ENCODE measurements around the gene ID3.
A peak's percentile ranks its signal among the peaks of the same experiment; 100 is the strongest.
"Not testable (repeated sequence)": the region's sequence is repeated elsewhere in the genome, so short reads cannot be mapped to it uniquely, and the experiment has no call there.

ID3 gene

DNA sequence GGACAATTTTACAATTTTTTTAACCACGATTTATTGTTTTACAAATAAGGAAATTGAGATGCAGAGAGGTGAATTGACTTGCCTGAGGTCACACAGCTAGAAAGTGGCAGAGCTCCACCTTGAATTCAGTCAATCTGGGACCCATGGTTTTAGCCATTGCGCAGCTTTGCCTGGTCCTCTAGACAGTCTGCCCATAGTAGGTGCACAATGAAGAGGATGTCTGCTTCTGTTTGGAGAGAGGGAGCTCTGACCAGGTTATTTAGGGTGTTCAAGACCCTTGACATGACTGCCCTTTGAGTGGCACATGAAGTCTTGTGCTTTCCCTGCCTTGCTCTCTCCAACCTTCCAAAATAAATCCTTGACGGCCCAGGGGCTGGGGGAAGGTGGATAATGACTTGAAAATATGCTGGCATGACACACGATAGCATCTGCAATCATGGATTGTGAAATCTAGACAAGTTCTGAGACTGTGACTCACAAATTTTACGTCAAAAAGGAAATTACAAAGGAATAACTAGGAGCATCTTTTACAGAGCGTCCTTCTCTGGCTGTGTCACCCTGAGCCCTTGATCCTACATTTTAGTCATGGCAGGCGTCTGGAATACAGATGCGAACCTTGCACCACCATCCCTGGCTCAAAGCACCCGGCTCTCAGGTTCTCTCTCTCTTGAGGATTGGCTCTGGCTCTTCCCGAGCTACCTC, 26.2 kb upstream of the ID3 start:
- H3K4me3 ChIP-seq (ENCODE audit: low read length): no peak overlapping the region
- no peaks in the 10 kb centered on the region for H3K27me3 ChIP-seq (ENCODE audit: control insufficient read depth, low read length)
- H3K9me2 ChIP-seq (replicated peaks; ENCODE audit: control insufficient read depth, low read length): no peaks in the 10 kb centered on the region
- H3K79me2 ChIP-seq (ENCODE audit: control insufficient read depth, low read length): no peaks in the 10 kb centered on the region
- no peaks in the 10 kb centered on the region for H3K36me3 ChIP-seq (ENCODE audit: control insufficient read depth, low read length)
- H3K9me3 ChIP-seq (ENCODE audit: control insufficient read depth, insufficient read depth, low read length): no peaks in the 10 kb centered on the region
- H4K20me1 ChIP-seq (ENCODE audit: control insufficient read depth, insufficient read depth, low read depth, low read length): no peaks in the 10 kb centered on the region
- no peak for TF ChIP-seq EZH2phosphoT487 (IDR thresholded peaks at IDR 0.05; ENCODE audit: borderline replicate concordance, low read length)
- TF ChIP-seq, protein P1, sequence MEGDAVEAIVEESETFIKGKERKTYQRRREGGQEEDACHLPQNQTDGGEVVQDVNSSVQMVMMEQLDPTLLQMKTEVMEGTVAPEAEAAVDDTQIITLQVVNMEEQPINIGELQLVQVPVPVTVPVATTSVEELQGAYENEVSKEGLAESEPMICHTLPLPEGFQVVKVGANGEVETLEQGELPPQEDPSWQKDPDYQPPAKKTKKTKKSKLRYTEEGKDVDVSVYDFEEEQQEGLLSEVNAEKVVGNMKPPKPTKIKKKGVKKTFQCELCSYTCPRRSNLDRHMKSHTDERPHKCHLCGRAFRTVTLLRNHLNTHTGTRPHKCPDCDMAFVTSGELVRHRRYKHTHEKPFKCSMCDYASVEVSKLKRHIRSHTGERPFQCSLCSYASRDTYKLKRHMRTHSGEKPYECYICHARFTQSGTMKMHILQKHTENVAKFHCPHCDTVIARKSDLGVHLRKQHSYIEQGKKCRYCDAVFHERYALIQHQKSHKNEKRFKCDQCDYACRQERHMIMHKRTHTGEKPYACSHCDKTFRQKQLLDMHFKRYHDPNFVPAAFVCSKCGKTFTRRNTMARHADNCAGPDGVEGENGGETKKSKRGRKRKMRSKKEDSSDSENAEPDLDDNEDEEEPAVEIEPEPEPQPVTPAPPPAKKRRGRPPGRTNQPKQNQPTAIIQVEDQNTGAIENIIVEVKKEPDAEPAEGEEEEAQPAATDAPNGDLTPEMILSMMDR (IDR thresholded peaks at IDR 0.05; ENCODE audit: low read depth, low read length, poor library complexity, severe bottlenecking): no peak
- H3K4me1 ChIP-seq (ENCODE audit: control insufficient read depth, low read length): peaks cover 47% of the 10 kb centered on the region
- H3K4me2 ChIP-seq (ENCODE audit: low read length): no peak overlapping the region
- H3K27ac ChIP-seq (ENCODE audit: low read depth, low read length): no peak overlapping the region
- H3F3A ChIP-seq (ENCODE audit: control insufficient read depth, insufficient read depth): peaks cover 30% of the 10 kb centered on the region

DNA sequence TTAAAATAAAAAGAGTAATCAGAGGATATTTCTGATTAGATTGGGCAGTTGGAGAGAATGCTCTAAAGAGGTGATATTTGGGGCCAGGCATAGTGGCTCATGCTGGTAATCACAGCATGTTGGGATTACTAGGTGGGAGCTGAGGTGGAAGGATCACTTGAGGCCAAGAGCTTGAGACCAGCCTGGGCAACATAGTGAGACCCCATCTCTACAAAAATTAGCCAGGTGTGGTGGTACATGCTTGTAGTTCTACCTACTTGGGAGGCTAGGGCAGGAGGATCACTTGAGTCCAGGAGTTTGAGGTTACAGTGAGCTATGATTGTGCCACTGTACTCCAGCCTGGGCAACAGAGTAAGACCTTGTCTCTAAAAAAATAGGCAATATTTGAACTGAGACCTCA, 24.4 kb upstream of the ID3 start:
- not testable (repeated sequence) for H3K4me2 ChIP-seq (ENCODE audit: low read length); H3K9me3 ChIP-seq (ENCODE audit: control insufficient read depth, insufficient read depth, low read length); H3K9me2 ChIP-seq (replicated peaks; ENCODE audit: control insufficient read depth, low read length); H3K27me3 ChIP-seq (ENCODE audit: control insufficient read depth, low read length); H3K79me2 ChIP-seq (ENCODE audit: control insufficient read depth, low read length); H3K4me3 ChIP-seq (ENCODE audit: low read length); H3K27ac ChIP-seq (ENCODE audit: low read depth, low read length); H3K36me3 ChIP-seq (ENCODE audit: control insufficient read depth, low read length); H4K20me1 ChIP-seq (ENCODE audit: control insufficient read depth, insufficient read depth, low read depth, low read length)
- H3K4me1 ChIP-seq (ENCODE audit: control insufficient read depth, low read length): peaks cover 44% of the 10 kb centered on the region
- peaks cover 18% of the 10 kb centered on the region for H3F3A ChIP-seq (ENCODE audit: control insufficient read depth, insufficient read depth)

DNA sequence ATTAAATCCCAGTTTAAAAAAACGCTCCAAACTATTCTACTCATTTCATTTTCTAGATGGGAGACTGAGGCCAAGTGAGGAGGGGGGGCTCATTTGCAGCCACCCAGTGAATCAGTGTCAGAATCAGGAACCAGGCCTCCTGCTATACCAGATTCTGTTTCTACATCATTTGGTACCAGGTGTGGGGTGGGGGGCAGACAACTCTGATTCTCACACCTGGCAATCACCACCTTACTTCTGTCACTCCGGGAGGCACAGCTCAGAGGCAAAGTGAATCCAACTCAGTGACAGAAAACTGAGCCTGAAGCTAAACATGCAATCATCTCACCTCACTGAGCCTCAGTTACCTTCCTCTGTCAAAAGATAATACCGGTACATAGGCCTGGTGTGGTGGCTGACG, 23.5 kb upstream of the ID3 start:
- Histone ChIP-seq H3K27me3 (ENCODE audit: control insufficient read depth, low read length) (no peaks in the 10 kb centered on the region), H3K9me2 (replicated peaks; ENCODE audit: control insufficient read depth, low read length) (no peaks in the 10 kb centered on the region), H3K4me1 (ENCODE audit: control insufficient read depth, low read length) (peaks cover 44% of the 10 kb centered on the region), H3K4me2 (ENCODE audit: low read length) (no peak overlapping the region; the same call in 1 of the 2 replicates), H3K36me3 (ENCODE audit: control insufficient read depth, low read length) (no peaks in the 10 kb centered on the region), H4K20me1 (ENCODE audit: control insufficient read depth, insufficient read depth, low read depth, low read length) (no peaks in the 10 kb centered on the region), H3K27ac (ENCODE audit: low read depth, low read length) (no peak overlapping the region), H3K4me3 (ENCODE audit: low read length) (no peak overlapping the region), H3K79me2 (ENCODE audit: control insufficient read depth, low read length) (no peaks in the 10 kb centered on the region), H3K9me3 (ENCODE audit: control insufficient read depth, insufficient read depth, low read length) (no peaks in the 10 kb centered on the region), H3F3A (ENCODE audit: control insufficient read depth, insufficient read depth) (peaks cover 25% of the 10 kb centered on the region)
- no peak for TF ChIP-seq EZH2phosphoT487 (IDR thresholded peaks at IDR 0.05; ENCODE audit: borderline replicate concordance, low read length)
- TF ChIP-seq, protein P1 (IDR thresholded peaks at IDR 0.05; ENCODE audit: low read depth, low read length, poor library complexity, severe bottlenecking): no peak

DNA sequence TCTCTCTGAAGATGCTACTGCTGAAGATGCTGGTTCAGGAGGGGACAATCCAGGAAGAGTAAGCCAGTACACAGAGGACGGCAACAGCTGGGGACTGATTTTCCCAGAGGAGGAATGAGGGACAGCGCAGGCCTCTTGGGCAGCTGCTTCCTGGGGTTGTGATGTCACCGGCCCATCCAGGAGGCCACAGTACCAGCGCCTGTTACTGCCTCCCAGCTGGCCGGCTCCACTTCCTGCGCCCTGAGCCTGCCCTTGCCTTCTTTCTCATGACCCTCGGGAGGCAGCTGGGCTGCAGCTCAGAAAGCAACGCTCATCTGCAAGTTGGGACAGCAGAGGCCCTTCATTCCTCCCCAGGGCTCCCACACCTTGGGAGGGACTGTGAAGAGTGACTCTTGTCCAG, 21.9 kb upstream of the ID3 start:
- Histone ChIP-seq H3K4me3 (ENCODE audit: low read length) (no peak overlapping the region), H3K9me3 (ENCODE audit: control insufficient read depth, insufficient read depth, low read length) (no peaks in the 10 kb centered on the region), H3K27me3 (ENCODE audit: control insufficient read depth, low read length) (no peaks in the 10 kb centered on the region), H3K4me1 (ENCODE audit: control insufficient read depth, low read length) (peaks cover 60% of the 10 kb centered on the region), H3K9me2 (replicated peaks; ENCODE audit: control insufficient read depth, low read length) (no peaks in the 10 kb centered on the region), H3K79me2 (ENCODE audit: control insufficient read depth, low read length) (peaks cover 7% of the 10 kb centered on the region; the same call in 1 of the 2 replicates), H3K27ac (ENCODE audit: low read depth, low read length) (no peak overlapping the region), H3F3A (ENCODE audit: control insufficient read depth, insufficient read depth) (peaks cover 35% of the 10 kb centered on the region), H3K4me2 (ENCODE audit: low read length) (peak overlapping the region; percentile 48), H3K36me3 (ENCODE audit: control insufficient read depth, low read length) (no peaks in the 10 kb centered on the region), H4K20me1 (ENCODE audit: control insufficient read depth, insufficient read depth, low read depth, low read length) (no peaks in the 10 kb centered on the region)
- TF ChIP-seq EZH2phosphoT487 (IDR thresholded peaks at IDR 0.05; ENCODE audit: borderline replicate concordance, low read length): no peak
- TF ChIP-seq, protein P1 (IDR thresholded peaks at IDR 0.05; ENCODE audit: low read depth, low read length, poor library complexity, severe bottlenecking): no peak
